Measurements from ENCODE around the gene TRIM65.

TRIM65 gene

GRCh38 chr17:75941442-75941819 lies 44.7 kb upstream of the TRIM65 start:
- TF ChIP-seq EGR1 (IDR thresholded peaks at IDR 0.05) = no peak
- TF ChIP-seq TAF1 (IDR thresholded peaks at IDR 0.05; ENCODE audit: low read depth) = no peak
- TF ChIP-seq TCF12 (IDR thresholded peaks at IDR 0.05; ENCODE audit: low read depth) = no peak
- no peak for TF ChIP-seq TEAD4 (IDR thresholded peaks at IDR 0.05)
- TF ChIP-seq FOXM1 (IDR thresholded peaks at IDR 0.05; ENCODE audit: borderline replicate concordance, low read depth) = no peak; the same call in 1 of the 2 replicates
- TF ChIP-seq CREB1 (IDR thresholded peaks at IDR 0.05; ENCODE audit: low read depth) = no peak
- TF ChIP-seq USF1 (IDR thresholded peaks at IDR 0.05) = no peak

- TF ChIP-seq TCF12 (IDR thresholded peaks at IDR 0.05; ENCODE audit: low read depth) = peak; percentile 87
- TF ChIP-seq TAF1 (IDR thresholded peaks at IDR 0.05; ENCODE audit: low read depth) = peak; percentile 96
- peak; percentile 21; the same call in 1 of the 2 replicates for TF ChIP-seq CREB1 (IDR thresholded peaks at IDR 0.05; ENCODE audit: low read depth)
- TF ChIP-seq REST (IDR thresholded peaks at IDR 0.05; ENCODE audit: low read depth) = 0 out of 2 replicates have a peak, but pooled peaks have one; percentile 19
- peak; percentile 96 for TF ChIP-seq ZBTB7A (IDR thresholded peaks at IDR 0.05; ENCODE audit: low read depth)
- no peak; the same call in 1 of the 2 replicates for TF ChIP-seq FOXM1 (IDR thresholded peaks at IDR 0.05; ENCODE audit: borderline replicate concordance, low read depth)
- peak; percentile 65 for TF ChIP-seq USF1 (IDR thresholded peaks at IDR 0.05)
- TF ChIP-seq EGR1 (IDR thresholded peaks at IDR 0.05) = peak; percentile 53; the same call in 1 of the 2 replicates
- peak; percentile 46; the same call in 1 of the 2 replicates for TF ChIP-seq EP300 (IDR thresholded peaks at IDR 0.05; ENCODE audit: borderline replicate concordance)
- TF ChIP-seq RAD21 (IDR thresholded peaks at IDR 0.05; ENCODE audit: low read depth) = no peak
- peak; percentile 21; the same call in 1 of the 2 replicates for TF ChIP-seq NFIC (IDR thresholded peaks at IDR 0.05)
- peak; percentile 82 for TF ChIP-seq YY1 (IDR thresholded peaks at IDR 0.05; ENCODE audit: low read depth)
- peak; percentile 31; the same call in 1 of the 2 replicates for TF ChIP-seq CEBPB (IDR thresholded peaks at IDR 0.05)
- TF ChIP-seq TEAD4 (IDR thresholded peaks at IDR 0.05) = peak; percentile 72
- peak; percentile 98 for TF ChIP-seq MAX (IDR thresholded peaks at IDR 0.05)
Measured at GRCh38 chr17:75940727-75941441, 44.1 kb upstream of the TRIM65 start, which contains the start of gene FBF1. Gene FBF1 (minus strand): TSS chr17:75941042. CDS start chr17:75938149, 2,893 bp downstream.

GRCh38 chr17:75937652-75938051 lies 40.9 kb upstream of the TRIM65 start:
- 0 out of 2 replicates have a peak, but pooled peaks have one; percentile 18 for TF ChIP-seq USF1 (IDR thresholded peaks at IDR 0.05)
- TF ChIP-seq TAF1 (IDR thresholded peaks at IDR 0.05; ENCODE audit: low read depth) = no peak

- TF ChIP-seq REST (IDR thresholded peaks at IDR 0.05; ENCODE audit: low read depth) (no peak), FOXM1 (IDR thresholded peaks at IDR 0.05; ENCODE audit: borderline replicate concordance, low read depth) (no peak), TCF12 (IDR thresholded peaks at IDR 0.05; ENCODE audit: low read depth) (no peak), TEAD4 (IDR thresholded peaks at IDR 0.05) (no peak), YY1 (IDR thresholded peaks at IDR 0.05; ENCODE audit: low read depth) (no peak), NFIC (IDR thresholded peaks at IDR 0.05) (no peak), CEBPB (IDR thresholded peaks at IDR 0.05) (no peak), USF1 (IDR thresholded peaks at IDR 0.05) (no peak), ZBTB7A (IDR thresholded peaks at IDR 0.05; ENCODE audit: low read depth) (no peak), EP300 (IDR thresholded peaks at IDR 0.05; ENCODE audit: borderline replicate concordance) (no peak), EGR1 (IDR thresholded peaks at IDR 0.05) (no peak)
Measured at GRCh38 chr17:75933808-75934207, 37.1 kb upstream of the TRIM65 start.

GRCh38 chr17:75932852-75933251 lies 36.1 kb upstream of the TRIM65 start:
- TF ChIP-seq CREB1 (IDR thresholded peaks at IDR 0.05; ENCODE audit: low read depth) (no peak), RAD21 (IDR thresholded peaks at IDR 0.05; ENCODE audit: low read depth) (no peak), TEAD4 (IDR thresholded peaks at IDR 0.05) (no peak), CEBPB (IDR thresholded peaks at IDR 0.05) (no peak), ZBTB7A (IDR thresholded peaks at IDR 0.05; ENCODE audit: low read depth) (no peak), NFIC (IDR thresholded peaks at IDR 0.05) (no peak), EGR1 (IDR thresholded peaks at IDR 0.05) (no peak), EP300 (IDR thresholded peaks at IDR 0.05; ENCODE audit: borderline replicate concordance) (no peak), TAF1 (IDR thresholded peaks at IDR 0.05; ENCODE audit: low read depth) (no peak), MAX (IDR thresholded peaks at IDR 0.05) (no peak), USF1 (IDR thresholded peaks at IDR 0.05) (no peak), YY1 (IDR thresholded peaks at IDR 0.05; ENCODE audit: low read depth) (no peak), FOXM1 (IDR thresholded peaks at IDR 0.05; ENCODE audit: borderline replicate concordance, low read depth) (no peak), REST (IDR thresholded peaks at IDR 0.05; ENCODE audit: low read depth) (no peak), TCF12 (IDR thresholded peaks at IDR 0.05; ENCODE audit: low read depth) (no peak)
